Activated naive CD4-positive, alpha-beta T cell treated with anti-CD3 and anti-CD28 coated beads, Interleukin-2, amount 10 ng/mL, durations not matched to agents 7 days and 5 days (primary cell): ENCODE measurements around the gene MAST1.
"Not testable (repeated sequence)": the region's sequence is repeated elsewhere in the genome, so short reads cannot be mapped to it uniquely, and the experiment has no call there.

Experiments used
- CTCF ChIA-PET: fragments of 350-600 bp; sonication (Branson Sonifier 250); formaldehyde crosslinking; loops from one replicate; lab custom pipeline; 2021; ENCODE audit warnings: antibody characterized with exemption; lab: Charles Lee
- DNase-seq: peaks from one replicate; pipeline ENCODE4 v3.0.0-alpha.2; 2020
- H3K27ac Mint-ChIP-seq: one replicate; pipeline ENCODE4 v1.8.0; 2021; ENCODE audit warnings: mild to moderate bottlenecking, moderate library complexity, mixed read lengths
- H3K27me3 Mint-ChIP-seq: one replicate; pipeline ENCODE4 v1.8.0; 2021; ENCODE audit warnings: mild to moderate bottlenecking, mixed read lengths
- H3K36me3 Mint-ChIP-seq: one replicate; pipeline ENCODE4 v1.8.0; 2021; ENCODE audit warnings: mixed read lengths
- H3K4me1 Mint-ChIP-seq: one replicate; pipeline ENCODE4 v1.8.0; 2021; ENCODE audit warnings: mixed read lengths
- H3K4me3 Mint-ChIP-seq: one replicate; pipeline ENCODE4 v1.8.0; 2021; ENCODE audit warnings: mild to moderate bottlenecking, moderate library complexity, mixed read lengths
- H3K9me3 Mint-ChIP-seq: one replicate; pipeline ENCODE4 v1.8.0; 2021; ENCODE audit warnings: mixed read lengths

Gene MAST1

GRCh38 chr19:12838886-12839756, 806 bp downstream of the MAST1 start:
- H3K4me1 Mint-ChIP-seq, result peaks cover 35% of the 10 kb centered on the region
- no peaks in the 10 kb centered on the region for H3K36me3 Mint-ChIP-seq
- CTCF ChIA-PET, result interaction anchor here (0.6 to 1.2 kb wide), 2 partner anchors 66 to 71 kb away, joined by 3 read pairs; no protein-coding TSS in a partner anchor
- peak; percentile 44 for DNase-seq
- H3K27me3 Mint-ChIP-seq, result peaks cover 98% of the 10 kb centered on the region
- H3K9me3 Mint-ChIP-seq, result no peaks in the 10 kb centered on the region
- H3K27ac Mint-ChIP-seq, result no peak overlapping the region
- peak overlapping the region; percentile 31 for H3K4me3 Mint-ChIP-seq

DNA sequence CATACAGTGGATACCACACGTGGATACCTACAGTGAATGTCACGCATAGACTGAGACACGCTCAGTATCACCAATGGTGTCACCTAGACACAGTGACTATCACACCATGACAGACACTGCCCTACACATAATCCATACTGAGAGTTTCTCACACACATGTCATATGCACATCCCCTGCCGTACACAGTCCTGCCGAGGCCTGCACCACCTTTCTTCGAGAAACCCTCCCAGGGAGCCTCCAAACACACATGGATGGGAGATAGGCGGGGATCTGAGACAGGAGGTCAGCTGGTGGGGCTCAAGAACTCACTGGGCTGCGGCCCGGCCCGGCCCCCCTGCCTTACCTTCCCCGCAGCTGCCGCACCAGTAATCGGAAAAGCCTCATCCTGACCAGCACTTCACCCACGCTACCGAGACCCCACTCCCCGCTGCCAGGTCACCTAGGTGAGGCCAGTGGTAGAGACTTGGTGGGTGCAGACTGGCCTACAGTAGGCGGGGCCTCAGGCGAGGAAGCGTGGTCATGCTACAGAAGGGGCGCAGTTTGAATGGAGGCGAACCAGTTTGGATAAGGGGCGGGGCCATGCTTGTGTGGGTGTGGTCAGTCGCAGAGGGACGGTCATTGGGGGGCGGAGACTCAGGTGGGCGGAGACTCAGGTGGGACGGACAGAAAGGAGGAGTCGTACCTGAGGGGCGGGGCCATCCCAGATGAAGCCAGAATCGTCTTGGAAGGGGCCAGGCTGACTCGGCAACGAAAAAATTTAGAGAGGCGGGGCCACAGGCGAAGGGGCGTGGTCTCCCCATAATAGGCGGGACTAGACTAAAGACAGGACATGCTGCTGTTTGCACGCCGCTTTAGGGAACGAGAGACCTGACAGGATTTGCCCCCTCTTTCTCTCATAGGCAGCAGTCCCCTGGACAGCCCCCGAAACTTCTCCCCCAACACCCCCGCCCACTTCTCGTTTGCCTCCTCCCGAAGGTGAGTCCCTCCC, 2.1 kb downstream of the MAST1 start:
- Mint-ChIP-seq H3K9me3 (no peaks in the 10 kb centered on the region), H3K4me1 (peaks cover 27% of the 10 kb centered on the region), H3K27ac (no peak overlapping the region), H3K36me3 (no peaks in the 10 kb centered on the region), H3K27me3 (peaks cover 92% of the 10 kb centered on the region), H3K4me3 (no peak overlapping the region)
- CTCF ChIA-PET, result interaction anchor here (1.2 kb wide), 1 partner anchor 67 kb away, joined by 3 read pairs; no protein-coding TSS in a partner anchor
- DNase-seq, result peak; percentile 69

GRCh38 chr19:12841094-12841493, 2.8 kb downstream of the MAST1 start:
- CTCF ChIA-PET, result no interaction called here
- DNase-seq, result peak; percentile 51
- Mint-ChIP-seq H3K27ac (no peak overlapping the region), H3K4me1 (peaks cover 27% of the 10 kb centered on the region), H3K9me3 (no peaks in the 10 kb centered on the region), H3K36me3 (no peaks in the 10 kb centered on the region), H3K4me3 (peak overlapping the region; percentile 19), H3K27me3 (peaks cover 89% of the 10 kb centered on the region)

GRCh38 chr19:12842511-12842910, 4.2 kb downstream of the MAST1 start:
- Mint-ChIP-seq H3K4me1 (peaks cover 29% of the 10 kb centered on the region), H3K27ac (no peak overlapping the region), H3K27me3 (peaks cover 87% of the 10 kb centered on the region), H3K4me3 (no peak overlapping the region), H3K36me3 (no peaks in the 10 kb centered on the region), H3K9me3 (no peaks in the 10 kb centered on the region)
- no peak for DNase-seq
- CTCF ChIA-PET, result no interaction called here

DNA sequence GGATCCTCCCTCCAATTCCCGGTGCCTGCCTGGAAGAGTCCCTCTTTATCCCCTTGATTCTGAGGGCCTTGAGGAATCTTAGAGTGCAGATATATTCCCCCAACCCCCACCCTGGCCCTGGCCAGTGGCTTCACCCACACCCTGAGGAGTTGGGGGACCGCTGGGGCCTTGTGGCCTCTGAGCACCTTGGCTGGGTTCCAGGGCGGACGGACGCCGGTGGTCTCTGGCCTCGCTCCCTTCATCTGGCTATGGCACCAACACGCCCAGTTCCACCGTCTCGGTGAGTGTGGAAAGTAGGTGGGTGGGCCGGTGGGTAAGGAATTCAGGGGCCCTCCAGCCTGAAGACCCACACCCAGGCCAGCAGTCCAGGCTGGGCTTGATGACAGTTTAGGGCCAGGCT, 5.0 kb downstream of the MAST1 start:
- no peaks in the 10 kb centered on the region for H3K9me3 Mint-ChIP-seq

GRCh38 chr19:12843999-12844732, 5.9 kb downstream of the MAST1 start:
- DNase-seq, result no peak
- no peaks in the 10 kb centered on the region for H3K36me3 Mint-ChIP-seq
- CTCF ChIA-PET, result interaction anchor here (11.9 kb wide), 1 partner anchor 81 kb away, joined by 225 read pairs; no protein-coding TSS in a partner anchor
- peaks cover 83% of the 10 kb centered on the region for H3K27me3 Mint-ChIP-seq
- peaks cover 28% of the 10 kb centered on the region for H3K4me1 Mint-ChIP-seq
- no peaks in the 10 kb centered on the region for H3K9me3 Mint-ChIP-seq
- H3K4me3 Mint-ChIP-seq, result no peak overlapping the region
- H3K27ac Mint-ChIP-seq, result no peak overlapping the region

More for the DNA sequence above, 5.0 kb downstream of the MAST1 start:
- DNase-seq, result no peak
- H3K36me3 Mint-ChIP-seq, result no peaks in the 10 kb centered on the region
- CTCF ChIA-PET, result interaction anchor here (11.9 kb wide), 1 partner anchor 81 kb away, joined by 225 read pairs; no protein-coding TSS in a partner anchor
- H3K27ac Mint-ChIP-seq, result no peak overlapping the region
- peaks cover 85% of the 10 kb centered on the region for H3K27me3 Mint-ChIP-seq
- H3K4me3 Mint-ChIP-seq, result no peak overlapping the region
- H3K4me1 Mint-ChIP-seq, result peaks cover 32% of the 10 kb centered on the region

- not testable (repeated sequence) for H3K9me3 Mint-ChIP-seq, H3K4me1 Mint-ChIP-seq, H3K27ac Mint-ChIP-seq, H3K36me3 Mint-ChIP-seq, DNase-seq, H3K4me3 Mint-ChIP-seq
- CTCF ChIA-PET, result interaction anchor here (0.7 to 11.9 kb wide), 17 partner anchors 10 to 119 kb away, joined by 3 to 225 read pairs (median 6); partner anchors contain the start of genes PRDX2, RTBDN and THSD8
- H3K27me3 Mint-ChIP-seq, result peaks cover 67% of the 10 kb centered on the region
Measured at GRCh38 chr19:12846613-12847012, 8.3 kb downstream of the MAST1 start.

DNA sequence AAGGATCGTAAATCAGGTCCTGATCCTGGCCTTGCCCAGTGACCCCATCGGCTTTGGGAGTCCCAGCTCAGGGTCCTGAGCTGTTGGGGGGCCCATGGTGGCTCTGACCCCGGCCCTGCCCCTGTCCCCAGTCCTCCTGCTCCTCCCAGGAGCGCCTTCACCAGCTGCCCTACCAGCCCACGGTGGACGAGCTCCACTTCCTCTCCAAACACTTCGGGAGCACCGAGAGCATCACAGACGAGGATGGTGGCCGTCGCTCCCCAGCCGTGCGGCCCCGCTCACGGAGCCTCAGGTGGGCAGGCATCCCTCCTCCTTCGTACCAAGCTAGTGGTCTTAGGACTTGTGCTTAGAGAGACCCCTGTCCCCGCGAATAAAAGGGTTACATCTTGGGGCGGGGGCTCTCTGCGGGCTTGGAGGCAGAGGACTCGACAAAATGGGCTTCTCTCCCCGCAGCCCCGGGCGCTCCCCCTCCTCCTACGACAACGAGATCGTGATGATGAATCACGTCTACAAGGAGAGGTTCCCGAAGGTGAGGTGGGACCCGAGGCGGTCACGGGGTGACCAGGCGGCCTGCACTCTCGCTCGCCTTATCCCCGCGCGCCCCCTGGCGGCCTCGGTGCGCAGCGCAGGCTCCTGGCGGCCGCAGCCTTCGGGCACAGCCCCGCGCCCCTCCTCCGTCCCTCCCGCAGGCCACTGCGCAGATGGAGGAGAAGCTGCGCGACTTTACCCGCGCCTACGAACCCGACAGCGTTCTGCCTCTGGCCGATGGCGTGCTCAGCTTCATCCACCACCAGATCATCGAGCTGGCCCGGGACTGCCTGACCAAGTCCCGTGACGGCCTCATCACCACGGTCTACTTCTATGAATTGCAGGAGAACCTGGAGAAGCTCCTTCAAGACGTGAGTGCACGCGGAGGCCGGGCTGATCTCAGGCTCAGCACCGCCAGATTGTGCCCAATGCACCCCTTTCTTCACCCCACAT, 9.1 kb downstream of the MAST1 start:
- H3K9me3 Mint-ChIP-seq, result no peaks in the 10 kb centered on the region
- H3K36me3 Mint-ChIP-seq, result no peaks in the 10 kb centered on the region
- H3K4me1 Mint-ChIP-seq, result peaks cover 9% of the 10 kb centered on the region
- DNase-seq, result peak; percentile 87
- no peak overlapping the region for H3K27ac Mint-ChIP-seq
- H3K4me3 Mint-ChIP-seq, result peak overlapping the region; percentile 12
- peaks cover 68% of the 10 kb centered on the region for H3K27me3 Mint-ChIP-seq
- CTCF ChIA-PET, result interaction anchor here (0.6 to 11.9 kb wide), 33 partner anchors 10 to 219 kb away, joined by 3 to 225 read pairs (median 4); partner anchors contain the start of genes PRDX2, RTBDN and THSD8

- no peak for DNase-seq
- Mint-ChIP-seq H3K4me1 (no peaks in the 10 kb centered on the region), H3K27me3 (peaks cover 21% of the 10 kb centered on the region), H3K27ac (no peak overlapping the region), H3K9me3 (no peaks in the 10 kb centered on the region), H3K4me3 (no peak overlapping the region), H3K36me3 (no peaks in the 10 kb centered on the region)
- CTCF ChIA-PET, result interaction anchor here (1.5 kb wide), 1 partner anchor 10 kb away, joined by 4 read pairs; no protein-coding TSS in a partner anchor
Measured at GRCh38 chr19:12856653-12857052, 18.3 kb downstream of the MAST1 start.

DNA sequence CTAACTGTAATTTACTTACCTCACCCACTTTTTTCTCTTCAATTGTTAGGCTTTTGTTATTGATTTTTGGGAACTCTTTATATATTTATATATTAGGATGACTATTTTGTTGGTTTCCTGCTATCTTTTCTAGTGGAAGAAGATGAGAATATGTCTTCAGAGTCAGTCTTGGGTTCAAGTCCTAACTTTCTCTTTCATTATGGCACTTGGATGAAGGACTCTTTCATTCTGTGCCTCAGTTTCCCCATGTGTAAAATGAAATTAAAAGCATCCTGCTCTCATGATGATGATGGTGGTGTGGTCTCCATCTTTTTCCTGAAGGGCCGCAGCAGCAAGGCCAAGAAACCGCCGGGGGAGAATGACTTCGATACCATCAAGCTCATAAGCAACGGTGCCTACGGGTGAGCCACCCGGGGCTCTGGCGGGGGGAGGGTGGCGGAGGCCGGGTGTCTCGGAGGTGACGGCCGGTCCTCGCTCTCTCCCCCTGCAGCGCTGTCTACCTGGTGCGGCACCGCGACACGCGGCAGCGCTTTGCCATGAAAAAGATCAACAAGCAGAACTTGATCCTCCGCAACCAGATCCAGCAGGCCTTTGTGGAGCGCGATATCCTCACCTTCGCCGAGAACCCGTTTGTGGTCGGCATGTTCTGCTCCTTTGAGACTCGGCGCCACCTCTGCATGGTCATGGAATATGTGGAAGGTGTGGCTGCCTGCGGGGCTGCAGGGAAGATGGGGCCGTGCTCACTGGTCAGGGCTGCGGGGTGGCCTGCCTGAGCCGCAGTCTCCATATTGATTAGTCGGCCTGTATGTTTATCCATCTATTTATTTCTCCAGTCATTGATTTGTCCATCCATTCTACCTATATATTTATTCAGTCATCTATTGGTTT, 20.0 kb downstream of the MAST1 start:
- H3K36me3 Mint-ChIP-seq, result no peaks in the 10 kb centered on the region
- H3K4me1 Mint-ChIP-seq, result no peaks in the 10 kb centered on the region
- H3K27me3 Mint-ChIP-seq, result peaks cover 19% of the 10 kb centered on the region
- no peaks in the 10 kb centered on the region for H3K9me3 Mint-ChIP-seq
- H3K4me3 Mint-ChIP-seq, result no peak overlapping the region
- CTCF ChIA-PET, result interaction anchor here (0.6 to 1.5 kb wide), 5 partner anchors 10 to 124 kb away, joined by 3 to 4 read pairs (median 3); no protein-coding TSS in a partner anchor
- DNase-seq, result no peak
- no peak overlapping the region for H3K27ac Mint-ChIP-seq

- CTCF ChIA-PET, result no interaction called here
- Mint-ChIP-seq H3K27ac (no peak overlapping the region), H3K9me3 (no peaks in the 10 kb centered on the region), H3K36me3 (no peaks in the 10 kb centered on the region), H3K27me3 (peaks cover 25% of the 10 kb centered on the region), H3K4me1 (no peaks in the 10 kb centered on the region), H3K4me3 (no peak overlapping the region)
- no peak for DNase-seq
Measured at GRCh38 chr19:12859546-12859945, 21.2 kb downstream of the MAST1 start.
